SH-SY5Y (cell line): Measurements from ENCODE around the gene FAM98A.

Experiments used
- GATA2 ChIP-seq: IDR thresholded peaks from 2 replicates; pipeline ENCODE4 v1.6.1; 2011; ENCODE audit warnings: mild to moderate bottlenecking, low read depth, low read length
- GATA3 ChIP-seq: IDR thresholded peaks from 2 replicates; pipeline ENCODE4 v1.6.1; 2011; ENCODE audit warnings: low read depth, mild to moderate bottlenecking, low read length, moderate library complexity

Gene FAM98A

DNA sequence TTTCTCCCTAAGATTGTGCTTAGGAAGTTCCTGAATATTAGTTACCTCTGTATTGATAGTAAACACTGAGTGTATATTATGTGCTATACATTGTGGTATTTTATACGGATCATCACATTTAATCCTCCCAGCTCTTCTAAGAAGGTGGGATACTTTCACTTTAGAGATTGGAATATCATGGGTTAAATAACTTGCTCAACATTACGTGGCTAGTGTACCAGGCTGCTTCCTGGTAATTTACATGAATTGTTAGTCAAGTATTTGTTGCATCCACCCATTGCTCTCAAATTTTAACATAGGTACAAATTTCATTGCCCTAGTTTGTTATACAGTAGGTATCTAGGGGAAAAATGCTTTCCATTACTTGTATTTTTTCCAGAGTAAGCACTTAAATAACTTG, 21.4 kb downstream of the FAM98A start:
- no peak for TF ChIP-seq GATA2
- TF ChIP-seq GATA3: no peak

DNA sequence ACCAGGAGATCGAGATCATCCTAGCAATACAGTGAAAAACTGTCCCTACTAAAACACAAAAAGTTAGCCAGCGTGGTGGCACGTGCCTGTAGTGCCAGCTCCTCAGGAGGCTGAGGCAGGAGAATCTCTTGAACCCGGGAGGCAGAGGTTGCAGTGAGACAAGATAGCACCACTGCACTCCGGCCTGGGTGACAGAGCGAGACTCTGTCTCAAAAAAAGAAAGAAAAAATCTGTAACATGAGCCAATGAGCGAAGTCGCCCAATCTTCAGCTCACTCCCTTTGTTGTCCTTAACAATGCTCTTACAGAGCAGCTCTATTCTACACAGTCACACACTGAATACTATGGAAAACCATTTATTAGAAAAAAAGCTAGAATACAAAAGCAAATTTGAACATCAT, 22.0 kb downstream of the FAM98A start:
- TF ChIP-seq GATA2 (no peak), GATA3 (no peak)

DNA sequence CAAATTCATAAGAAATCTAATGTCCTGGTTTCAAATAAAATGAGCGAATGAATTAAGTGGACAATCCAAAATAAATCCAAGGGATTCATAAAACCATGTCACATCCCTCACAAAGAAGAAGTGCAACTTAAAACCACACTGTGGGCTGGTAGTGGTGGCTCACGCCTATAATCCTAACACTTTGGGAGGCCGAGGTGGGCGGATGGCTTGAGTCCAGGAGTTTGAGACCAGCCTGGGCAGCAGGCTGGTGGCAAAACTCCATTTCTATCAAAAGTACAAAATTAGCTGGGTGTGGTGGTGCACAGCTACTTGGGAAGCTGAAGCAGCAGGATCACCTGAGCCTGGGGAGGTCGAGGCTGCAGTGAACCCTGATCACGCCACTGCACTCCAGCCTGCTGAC, 25.4 kb downstream of the FAM98A start:
- TF ChIP-seq GATA3: no peak
- TF ChIP-seq GATA2: no peak

DNA sequence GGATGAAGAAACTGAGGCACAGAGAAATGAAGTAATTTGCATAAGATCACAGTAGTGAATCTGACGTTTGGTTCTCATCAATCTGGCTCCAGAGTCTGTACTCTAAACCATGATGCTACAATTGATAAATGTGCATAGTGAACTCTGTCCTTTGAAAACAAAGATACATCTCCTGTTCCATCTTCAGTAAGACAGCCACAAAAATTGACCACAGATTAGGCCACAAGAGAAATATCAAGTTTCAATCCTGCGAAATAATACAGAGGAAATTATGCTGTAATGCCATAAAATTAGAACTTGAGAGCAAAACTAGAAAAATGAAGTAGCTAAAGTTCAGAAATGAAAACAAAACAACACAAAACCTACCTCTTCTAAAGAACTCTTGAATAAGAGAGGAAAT, 28.4 kb downstream of the FAM98A start:
- TF ChIP-seq GATA2 (no peak), GATA3 (no peak)

DNA sequence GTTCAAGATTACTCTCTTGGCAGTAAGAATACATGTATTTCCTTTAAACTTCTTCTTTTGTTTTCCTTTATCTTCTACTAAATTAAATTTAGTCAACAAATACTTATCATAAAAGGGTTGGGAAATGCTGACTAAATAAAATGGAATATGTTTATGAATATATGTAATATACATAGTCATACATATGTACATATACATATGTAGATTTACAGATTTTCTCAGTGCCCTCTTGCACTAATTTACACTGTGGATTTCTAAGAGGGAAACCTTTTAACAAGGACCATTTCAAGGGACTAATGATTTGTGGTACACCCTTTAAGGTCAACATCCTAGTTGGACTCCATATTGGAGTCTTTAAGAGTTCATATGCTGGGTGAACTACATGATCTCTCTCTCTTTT, 37.2 kb downstream of the FAM98A start:
- TF ChIP-seq GATA2 (no peak), GATA3 (no peak)

DNA sequence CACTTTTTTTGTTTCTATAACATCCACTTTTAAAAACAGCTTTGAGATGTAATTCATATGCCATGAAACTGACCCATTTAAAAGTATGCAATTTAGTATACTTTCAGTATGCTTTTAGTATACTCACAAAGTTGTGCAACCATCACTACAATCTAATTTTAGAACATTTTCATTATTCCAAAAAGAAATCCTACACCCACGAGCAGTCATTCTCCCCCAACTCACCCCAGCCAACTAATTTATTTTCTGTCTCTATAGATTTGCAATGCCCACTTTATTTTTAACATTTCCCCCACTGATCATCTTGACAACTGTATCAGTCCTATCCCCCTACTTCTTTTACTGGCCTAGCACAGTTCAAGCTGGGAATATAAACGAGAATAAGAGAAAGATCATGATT, 39.1 kb downstream of the FAM98A start:
- TF ChIP-seq GATA2: no peak
- no peak for TF ChIP-seq GATA3

GRCh38 chr2:33559328-33559727, 39.8 kb downstream of the FAM98A start:
- TF ChIP-seq GATA3: no peak
- TF ChIP-seq GATA2: no peak

DNA sequence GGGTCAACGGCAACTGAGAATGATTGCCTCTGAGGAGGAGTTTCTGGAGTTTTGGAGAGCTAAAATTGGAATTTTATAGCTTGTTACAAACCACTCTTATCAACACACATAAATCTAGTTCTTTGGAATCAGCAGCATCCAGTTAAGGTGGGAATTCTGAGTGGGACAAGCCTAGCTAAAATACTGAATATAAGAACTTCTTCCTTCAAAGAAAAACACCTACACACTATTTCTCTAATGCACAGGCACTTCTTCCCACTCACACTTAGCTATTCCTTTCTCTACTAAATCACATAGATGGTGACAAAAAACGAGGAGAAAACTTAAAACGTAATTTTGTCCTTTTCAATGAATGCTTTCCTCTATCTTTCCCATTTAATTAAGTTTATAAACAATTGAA, 43.4 kb downstream of the FAM98A start:
- TF ChIP-seq GATA3: no peak
- no peak for TF ChIP-seq GATA2

GRCh38 chr2:33552758-33553461, 46.2 kb downstream of the FAM98A start:
- TF ChIP-seq GATA3: no peak
- no peak for TF ChIP-seq GATA2

DNA sequence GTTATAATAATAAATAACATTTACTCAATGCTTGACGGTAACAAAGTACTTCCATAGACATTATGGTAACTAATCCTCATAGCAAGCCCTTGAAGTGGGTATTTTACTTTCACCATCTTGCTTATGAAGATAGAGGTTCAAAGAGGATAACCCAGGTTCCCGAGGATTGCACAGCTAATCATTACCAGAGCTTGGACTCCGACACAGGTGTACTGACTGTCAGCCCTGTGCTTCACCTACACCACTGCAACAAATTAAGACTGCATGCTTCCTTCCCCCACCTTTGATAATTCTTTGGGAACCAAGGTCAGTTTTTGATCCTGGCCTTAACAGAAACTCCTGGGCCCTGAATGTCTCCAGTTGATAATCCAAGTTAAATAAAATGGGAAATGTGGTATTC, 48.9 kb downstream of the FAM98A start:
- TF ChIP-seq GATA2 (no peak), GATA3 (no peak)

- TF ChIP-seq GATA2: no peak
These were observed 57.9 kb downstream of the FAM98A start for GRCh38 chr2:33541243-33541642.

GRCh38 chr2:33535421-33535820, 63.7 kb downstream of the FAM98A start:
- no peak for TF ChIP-seq GATA2
- no peak for TF ChIP-seq GATA3
